ENCODE data around the gene GAB2.

- TF ChIP-seq CTCF (IDR thresholded peaks at IDR 0.05) (no peak), POLR2A (IDR thresholded peaks at IDR 0.05) (no peak)
Measured at GRCh38 chr11:78446210-78446609, 28.6 kb upstream of the GAB2 start.

Measured in tibial nerve (tissue), 3 donors.